Kidney (tissue), 14 donors: ENCODE measurements around the gene SRSF2. TPM values are rescaled to one million over a fixed set of nuclear protein-coding genes. Genes with fewer than 3 reads are reported as not detected.
"Not testable (repeated sequence)": the region's sequence is repeated elsewhere in the genome, so short reads cannot be mapped to it uniquely, and the experiment has no call there.

Source experiments
- DNase-seq, 5 donors: peaks; one replicate each; pipeline ENCODE4 v3.0.0-alpha.2; 2013 to 2020
- FAIRE-seq: peaks from 2 replicates; lab custom pipeline; 2012; peaks lifted over from hg19 to GRCh38; lab: Jason Lieb, UNC
- H3K27ac ChIP-seq, 2 donors: one replicate each; pipeline ENCODE4 v1.7.0; 2013; ENCODE audit warnings: low read depth in 2 of 2, low read length in 2 of 2, inconsistent platforms in 1 of 2
- H3K27me3 ChIP-seq: one replicate; pipeline ENCODE4 v1.7.1; 2013; ENCODE audit warnings: low read length, inconsistent platforms; ENCODE audit not compliant: control insufficient read depth, insufficient read depth
- H3K36me3 ChIP-seq, 3 donors: one replicate each; pipeline versions ENCODE4 v1.7.0 to v1.7.1; 2013; ENCODE audit warnings: low read length in 3 of 3, control low read depth in 1 of 3, inconsistent platforms in 1 of 3; ENCODE audit not compliant: insufficient read depth in 3 of 3, control insufficient read depth in 2 of 3
- H3K4me1 ChIP-seq, 3 donors: one replicate each; pipeline versions ENCODE4 v1.7.0 to v1.7.1; 2013; ENCODE audit warnings: low read length in 3 of 3, inconsistent platforms in 1 of 3, low read depth in 1 of 3; ENCODE audit not compliant: control insufficient read depth in 2 of 3, insufficient read depth in 2 of 3
- H3K4me3 ChIP-seq, 3 donors: one replicate each; pipeline versions ENCODE4 v1.7.0 to v1.8.1; 2013; ENCODE audit warnings: low read length in 3 of 3, control low read depth in 1 of 3, inconsistent platforms in 1 of 3
- H3K9ac ChIP-seq, 3 donors: one replicate each; pipeline versions ENCODE4 v1.7.0 to v1.7.1; 2013; ENCODE audit warnings: low read length in 3 of 3, control low read depth in 1 of 3, inconsistent platforms in 1 of 3
- H3K9me3 ChIP-seq, 3 donors: one replicate each; pipeline versions ENCODE4 v1.7.0 to v1.7.1; 2013; ENCODE audit warnings: low read length in 3 of 3, control low read depth in 1 of 3, inconsistent platforms in 1 of 3; ENCODE audit not compliant: control insufficient read depth in 2 of 3, insufficient read depth in 1 of 3
- intact Hi-C: fragments of 100-400 bp; cut with DNase I; formaldehyde crosslinking; loops from one replicate; pipeline ENCODE4 v1.11.1; 2022
- polyA plus RNA-seq: library from polyadenylated mRNA; stranded (reverse); fragments of 350-450 nt; fragmentation: Illumina TruSeq; extraction: RNeasy Lipid Tissue Mini Kit (QIAGEN cat#74804); gene quantifications from one replicate; pipeline ENCODE4 v1.2.3, GENCODE V29; 2014; ENCODE audit warnings: low read depth, low replicate concordance; ENCODE audit not compliant: insufficient read depth
- total RNA-seq: library from RNA; stranded (reverse); fragmentation: NEBNext Ultra II Directional; extraction: Animal tissue kit (Norgen Biotek cat#: 25700); gene quantifications from one replicate; pipeline ENCODE4 v1.2.1, GENCODE V29; 2021
- TF ChIP-seq, protein P1 (sequence below): IDR thresholded peaks from 3 replicates; pipeline ENCODE4 v1.5.1; 2012; ENCODE audit warnings: mild to moderate bottlenecking, moderate library complexity, borderline replicate concordance; ENCODE audit not compliant: insufficient read depth; ENCODE audit errors: extremely low read depth
- donor health status: control.
- donor health status: control.
- donor health status: control.
- donor health status: control.
- donor health status: control.
- donor health status: DM: yes; HTN: yes; CAD: no.
- donor health status: Normal renal cell carcinoma (clear cell type).

Gene SRSF2
- total and polyA plus RNA-seq, 2 donors from 2014 or later: 129 to 155 TPM

DNA sequence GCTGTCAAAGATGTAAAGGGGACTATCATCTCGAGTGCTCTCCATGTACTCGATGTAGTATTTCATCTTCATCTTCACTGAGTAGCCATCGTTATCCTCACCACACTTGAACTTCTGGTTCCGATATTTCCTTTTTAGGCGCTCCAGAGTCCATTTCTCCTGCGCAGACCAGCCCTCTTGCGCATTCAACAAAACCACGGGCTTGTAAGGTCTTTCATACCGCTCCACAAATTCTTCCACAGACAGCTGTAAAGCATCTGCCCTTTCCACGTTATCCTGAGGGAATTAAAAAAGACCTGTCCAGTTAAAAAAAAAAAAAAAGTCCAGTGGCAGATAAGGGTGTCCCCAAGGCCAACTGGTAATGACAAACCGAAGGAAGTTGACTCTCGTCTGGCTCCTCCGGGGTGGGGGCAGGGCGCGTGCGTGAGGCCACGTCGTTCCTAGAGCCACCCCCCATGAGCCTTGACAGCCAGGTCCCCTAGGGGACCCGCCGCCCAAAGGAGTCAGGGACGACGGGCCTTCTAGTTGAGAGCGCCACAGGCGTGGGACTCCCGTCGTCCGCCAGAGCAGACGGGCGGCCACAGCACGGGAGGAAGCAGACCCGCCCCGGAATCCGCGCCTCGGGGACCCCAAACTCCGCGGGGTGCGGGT is 11.4 kb downstream of the SRSF2 start:
- Histone ChIP-seq H3K9me3 (no peaks in the 10 kb centered on the region), H3K27me3 (no peaks in the 10 kb centered on the region), H3K4me1 (peaks cover 3 to 15% (median 12%) of the 10 kb centered on the region in 3 donors), H3K9ac (peak overlapping the region; percentile 47 to 95 (median 85)), H3K27ac (peak overlapping the region; percentile 99), H3K36me3 (peaks cover 0 to 26% (median 15%) of the 10 kb centered on the region in 3 donors), H3K4me3 (peak overlapping the region; percentile 69 to 83 (median 81))
- FAIRE-seq (no peak), DNase-seq (peak; percentile 37 to 93 (median 74))
- intact Hi-C loops: no loop called here
- TF ChIP-seq, protein P1, sequence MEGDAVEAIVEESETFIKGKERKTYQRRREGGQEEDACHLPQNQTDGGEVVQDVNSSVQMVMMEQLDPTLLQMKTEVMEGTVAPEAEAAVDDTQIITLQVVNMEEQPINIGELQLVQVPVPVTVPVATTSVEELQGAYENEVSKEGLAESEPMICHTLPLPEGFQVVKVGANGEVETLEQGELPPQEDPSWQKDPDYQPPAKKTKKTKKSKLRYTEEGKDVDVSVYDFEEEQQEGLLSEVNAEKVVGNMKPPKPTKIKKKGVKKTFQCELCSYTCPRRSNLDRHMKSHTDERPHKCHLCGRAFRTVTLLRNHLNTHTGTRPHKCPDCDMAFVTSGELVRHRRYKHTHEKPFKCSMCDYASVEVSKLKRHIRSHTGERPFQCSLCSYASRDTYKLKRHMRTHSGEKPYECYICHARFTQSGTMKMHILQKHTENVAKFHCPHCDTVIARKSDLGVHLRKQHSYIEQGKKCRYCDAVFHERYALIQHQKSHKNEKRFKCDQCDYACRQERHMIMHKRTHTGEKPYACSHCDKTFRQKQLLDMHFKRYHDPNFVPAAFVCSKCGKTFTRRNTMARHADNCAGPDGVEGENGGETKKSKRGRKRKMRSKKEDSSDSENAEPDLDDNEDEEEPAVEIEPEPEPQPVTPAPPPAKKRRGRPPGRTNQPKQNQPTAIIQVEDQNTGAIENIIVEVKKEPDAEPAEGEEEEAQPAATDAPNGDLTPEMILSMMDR: no peak

DNA sequence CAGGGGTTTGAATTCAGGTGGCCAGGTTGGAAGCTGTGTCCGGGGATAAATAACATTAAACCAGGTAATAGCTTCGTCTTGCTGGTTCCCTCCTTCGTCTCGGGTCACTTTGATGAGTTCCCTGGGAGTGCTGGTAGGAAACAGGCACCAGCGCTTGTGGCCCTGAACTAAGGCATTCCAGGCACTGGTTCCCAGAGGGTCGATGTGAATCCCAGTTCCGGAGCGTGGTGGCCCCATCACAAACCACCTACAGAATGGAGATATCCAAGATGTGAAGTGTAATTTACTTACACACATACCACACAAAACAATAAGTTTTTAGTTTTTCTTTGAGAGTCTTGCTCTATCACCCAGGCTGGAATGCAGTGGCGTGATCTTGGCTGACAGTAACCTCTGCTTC is 13.3 kb downstream of the SRSF2 start:
- intact Hi-C loops: no loop called here
- TF ChIP-seq, protein P1: no peak
- H3K4me1 ChIP-seq: peaks cover 3 to 15% (median 10%) of the 10 kb centered on the region in 3 donors
- no peak for DNase-seq
- peaks cover 0 to 42% (median 30%) of the 10 kb centered on the region in 3 donors for H3K36me3 ChIP-seq
- FAIRE-seq: no peak
- no peak overlapping the region for H3K9ac ChIP-seq
- no peaks in the 10 kb centered on the region for H3K9me3 ChIP-seq
- no peak overlapping the region for H3K4me3 ChIP-seq
- H3K27ac ChIP-seq: no peak overlapping the region
- H3K27me3 ChIP-seq: no peaks in the 10 kb centered on the region

DNA sequence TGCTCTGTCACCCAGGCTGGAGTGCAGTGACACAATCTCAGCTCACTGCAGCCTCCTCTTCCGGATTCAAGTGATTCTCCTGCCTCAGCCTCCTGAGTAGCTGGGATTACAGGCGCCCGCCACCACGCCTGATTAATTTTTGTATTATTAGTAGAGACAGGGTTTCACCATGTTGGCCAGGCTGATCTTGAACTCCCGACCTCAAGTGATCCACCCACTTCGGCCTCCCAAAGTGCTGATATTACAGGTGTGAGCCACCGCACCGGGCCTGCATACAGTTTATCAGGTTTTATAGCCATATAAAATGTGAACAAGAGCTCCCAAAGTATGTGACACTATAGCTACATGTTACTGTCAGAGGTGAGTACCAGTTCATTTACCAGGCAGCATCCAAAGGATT is 14.2 kb downstream of the SRSF2 start:
- H3K27me3 ChIP-seq, FAIRE-seq, intact Hi-C loops, H3K27ac ChIP-seq, H3K4me3 ChIP-seq, H3K9ac ChIP-seq, H3K9me3 ChIP-seq, DNase-seq: not testable (repeated sequence)
- Histone ChIP-seq H3K36me3 (peaks cover 0 to 50% (median 36%) of the 10 kb centered on the region in 3 donors), H3K4me1 (peaks cover 3 to 15% (median 8%) of the 10 kb centered on the region in 3 donors)

DNA sequence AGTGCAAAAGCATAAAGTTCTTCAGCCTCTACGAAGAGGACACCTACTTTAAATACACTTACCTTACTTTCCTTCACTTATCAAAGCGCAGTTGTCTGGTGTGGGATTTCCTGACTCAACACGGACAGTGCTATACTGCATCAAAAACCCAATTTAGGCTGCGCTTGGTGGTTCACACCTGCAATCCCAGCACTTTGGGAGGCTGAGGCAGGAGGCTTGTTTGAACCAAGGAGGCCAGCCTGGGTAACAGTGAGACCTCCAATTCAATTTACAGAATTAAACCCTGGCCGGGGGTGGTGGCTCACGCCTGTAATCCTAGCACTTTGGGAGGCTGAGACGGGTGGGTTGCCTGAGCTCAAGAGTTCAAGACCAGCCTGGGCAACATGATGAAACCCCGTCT is 14.9 kb downstream of the SRSF2 start:
- Histone ChIP-seq H3K27ac (no peak overlapping the region), H3K27me3 (no peaks in the 10 kb centered on the region), H3K4me3 (no peak overlapping the region), H3K36me3 (peaks cover 0 to 52% (median 36%) of the 10 kb centered on the region in 3 donors), H3K9me3 (no peaks in the 10 kb centered on the region), H3K9ac (no peak overlapping the region), H3K4me1 (peaks cover 3 to 11% (median 7%) of the 10 kb centered on the region in 3 donors)
- TF ChIP-seq, protein P1: no peak
- intact Hi-C loops: no loop called here
- FAIRE-seq (no peak), DNase-seq (no peak)
